ENCODE data around the gene CISD2.
"Not testable (repeated sequence)": the region's sequence is repeated elsewhere in the genome, so short reads cannot be mapped to it uniquely, and the experiment has no call there.

Gene CISD2

DNA sequence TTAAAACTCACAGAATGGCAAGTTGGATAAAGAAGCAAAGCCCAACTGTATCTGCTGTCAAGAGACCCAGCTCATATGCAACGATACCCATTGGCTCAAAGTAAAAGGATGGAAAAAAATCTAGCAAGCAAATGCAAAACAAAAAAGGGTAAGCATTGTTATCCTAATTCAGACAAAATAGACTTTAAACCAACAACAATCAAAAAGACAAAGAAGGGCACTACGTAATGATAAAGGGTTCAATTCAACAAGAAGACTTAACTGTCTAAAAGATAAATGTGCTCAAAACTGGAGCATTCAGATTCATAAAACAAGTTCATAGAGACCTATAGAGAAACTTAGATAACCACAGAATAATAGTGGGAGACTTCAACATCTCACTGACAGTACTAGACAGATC, 69.3 kb downstream of the CISD2 start:
- not testable (repeated sequence) for DNase-seq

Data from CD4-positive, alpha-beta T cell treated with Interleukin-1 beta for 1 hour (primary cell).